ENCODE data around the gene LRSAM1. TPM values are rescaled to one million over a fixed set of nuclear protein-coding genes. Genes with fewer than 3 reads are reported as not detected.

Gene LRSAM1
- total and polyA plus RNA-seq, 9 donors: 9.0 to 28.5 (median 17.4) TPM

- Histone ChIP-seq H3K36me3 (no peaks in the 10 kb centered on the region), H3K27ac (no peak overlapping the region), H3K27me3 (no peaks in the 10 kb centered on the region), H3K4me3 (no peak overlapping the region), H3K9me3 (no peaks in the 10 kb centered on the region), H3K4me1 (ENCODE audit: insufficient read depth) (peaks cover 20% of the 10 kb centered on the region)
- no peak for DNase-seq
- intact Hi-C loops (cut with DNase I): no loop called here
- TF ChIP-seq EP300 (IDR thresholded peaks at IDR 0.05) (no peak), POLR2A (IDR thresholded peaks at IDR 0.05) (no peak), CTCF (IDR thresholded peaks at IDR 0.05) (no peak)
- 94 to 96% (median 95%) methylated on average over 11 of the region's 11 CpGs for WGBS, 3 donors
Measured at GRCh38 chr9:127517620-127518019, 66.3 kb downstream of the LRSAM1 start.

- Histone ChIP-seq H3K27ac (no peak overlapping the region), H3K36me3 (no peaks in the 10 kb centered on the region), H3K27me3 (no peaks in the 10 kb centered on the region), H3K4me1 (ENCODE audit: insufficient read depth) (peaks cover 22% of the 10 kb centered on the region), H3K9me3 (no peaks in the 10 kb centered on the region), H3K4me3 (no peak overlapping the region)
- intact Hi-C loops (cut with DNase I): no loop called here
- no peak for DNase-seq
- 86 to 92% (median 89%) methylated on average over 13 of the region's 13 CpGs for WGBS, 3 donors
- TF ChIP-seq CTCF (IDR thresholded peaks at IDR 0.05) (no peak), EP300 (IDR thresholded peaks at IDR 0.05) (no peak), POLR2A (IDR thresholded peaks at IDR 0.05) (no peak)
Measured at GRCh38 chr9:127518091-127518856, 67.0 kb downstream of the LRSAM1 start.

GRCh38 chr9:127519301-127520166, 68.2 kb downstream of the LRSAM1 start:
- Histone ChIP-seq H3K4me1 (ENCODE audit: insufficient read depth) (peaks cover 22% of the 10 kb centered on the region), H3K9me3 (no peaks in the 10 kb centered on the region), H3K4me3 (no peak overlapping the region), H3K36me3 (no peaks in the 10 kb centered on the region), H3K27ac (peak overlapping the region in 1 of 2 donors; percentile 26), H3K27me3 (no peaks in the 10 kb centered on the region)
- 47 to 65% (median 51%) methylated on average over 22 of the region's 22 CpGs for WGBS, 3 donors
- no peak for TF ChIP-seq EP300 (IDR thresholded peaks at IDR 0.05)
- no peak for TF ChIP-seq CTCF (IDR thresholded peaks at IDR 0.05)
- no peak for TF ChIP-seq POLR2A (IDR thresholded peaks at IDR 0.05)
- intact Hi-C loops (cut with DNase I): no loop called here
- peak in 1 of 5 donors; percentile 46 for DNase-seq

DNA sequence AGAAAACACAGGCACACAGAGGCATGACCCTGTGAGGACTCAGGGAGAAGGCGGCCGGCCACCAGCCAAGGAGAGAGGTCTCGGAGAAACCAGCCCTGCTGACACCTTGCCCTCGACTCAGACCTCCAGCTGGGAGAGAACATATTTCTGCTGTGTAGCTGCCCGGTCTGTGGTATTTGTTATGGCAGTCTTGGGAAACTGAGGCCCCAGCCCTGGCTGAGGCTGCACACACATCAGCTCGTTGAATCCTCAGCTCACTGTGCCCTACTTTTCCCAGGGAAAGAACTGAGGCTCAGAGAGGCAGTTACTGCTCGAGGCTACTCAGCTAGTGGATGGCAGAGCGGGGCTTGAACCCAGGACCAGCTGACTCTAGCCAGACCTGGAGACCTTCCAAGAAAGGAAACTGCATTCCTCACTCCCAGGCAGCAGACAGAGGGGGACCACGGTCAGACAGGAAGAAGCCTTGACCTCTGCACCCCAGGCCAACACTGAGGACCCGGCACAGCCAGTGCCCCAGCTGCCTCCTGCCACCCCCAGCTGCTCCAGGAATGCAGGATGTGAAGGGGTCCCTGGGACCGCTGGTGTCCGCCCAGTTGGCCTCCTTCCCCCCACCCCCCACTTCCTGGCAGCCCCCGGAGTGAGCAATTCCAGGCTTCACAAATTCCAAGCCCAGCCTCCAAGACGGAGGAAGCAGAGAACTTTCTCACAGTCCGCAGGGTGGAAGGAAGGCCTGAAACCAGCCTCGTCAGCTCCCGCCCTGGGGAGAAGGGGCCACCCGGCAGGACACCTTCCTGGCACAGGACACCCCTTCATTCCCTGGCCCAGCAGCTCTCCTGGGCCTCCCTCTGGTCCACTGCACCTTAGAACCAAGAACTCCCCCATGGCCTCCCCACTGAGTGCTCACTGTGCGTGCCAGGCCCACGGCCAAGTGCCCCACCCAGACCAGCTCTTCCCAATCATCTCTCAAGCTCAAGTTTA, 69.9 kb downstream of the LRSAM1 start:
- Histone ChIP-seq H3K4me3 (no peak overlapping the region), H3K9me3 (no peaks in the 10 kb centered on the region), H3K27me3 (no peaks in the 10 kb centered on the region), H3K36me3 (no peaks in the 10 kb centered on the region), H3K27ac (peak overlapping the region; percentile 77 to 79), H3K4me1 (ENCODE audit: insufficient read depth) (peaks cover 22% of the 10 kb centered on the region)
- intact Hi-C loops (cut with DNase I): no loop called here
- 10 to 21% (median 11%) methylated on average over 20 of the region's 20 CpGs for WGBS, 3 donors
- TF ChIP-seq EP300 (IDR thresholded peaks at IDR 0.05) (no peak), POLR2A (IDR thresholded peaks at IDR 0.05) (no peak), CTCF (IDR thresholded peaks at IDR 0.05) (no peak)
- peak; percentile 63 to 87 (median 70) for DNase-seq
